Left renal pelvis (tissue), 4 donors: ENCODE data around the gene AP1S3. TPM values are rescaled to one million over a fixed set of nuclear protein-coding genes. Genes with fewer than 3 reads are reported as not detected.
A peak's percentile ranks its signal among the peaks of the same experiment; 100 is the strongest.

Experiments
- DNase-seq, 4 donors: peaks; one replicate each; pipeline ENCODE4 v3.0.0-alpha.2; 2013; ENCODE audit warnings: low read depth in 4 of 4, low spot score in 3 of 4
- polyA plus RNA-seq, 4 donors: library from polyadenylated mRNA; unstranded; fragments of 120-200 nt; gene quantifications; one replicate each; pipeline ENCODE4 v1.2.1, GENCODE V29; 2013; ENCODE audit not compliant: insufficient read length in 4 of 4

Gene AP1S3
- polyA plus RNA-seq, 4 donors: 1.3 to 17.8 (median 15.7) TPM

DNA sequence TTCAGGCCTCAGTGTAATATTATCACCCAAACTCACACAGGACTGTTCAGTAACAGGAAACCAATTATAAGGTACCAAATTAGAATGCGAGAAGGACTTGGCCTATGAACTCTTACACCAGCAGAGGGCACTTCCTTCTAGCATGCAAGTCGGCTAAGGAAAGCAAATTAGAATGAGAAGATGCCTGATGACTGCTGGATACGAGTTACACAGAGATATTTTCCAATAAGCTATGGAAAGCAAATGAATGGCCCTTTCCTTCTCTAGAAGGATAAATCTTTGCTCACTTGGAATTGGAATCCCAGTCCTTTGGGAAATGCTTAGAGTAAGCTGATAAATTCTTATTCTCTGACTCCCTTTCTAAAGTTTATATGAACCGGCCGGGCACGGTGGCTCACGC lies 109.8 kb downstream of the AP1S3 start:
- DNase-seq: peak in 1 of 4 donors; percentile 34

DNA sequence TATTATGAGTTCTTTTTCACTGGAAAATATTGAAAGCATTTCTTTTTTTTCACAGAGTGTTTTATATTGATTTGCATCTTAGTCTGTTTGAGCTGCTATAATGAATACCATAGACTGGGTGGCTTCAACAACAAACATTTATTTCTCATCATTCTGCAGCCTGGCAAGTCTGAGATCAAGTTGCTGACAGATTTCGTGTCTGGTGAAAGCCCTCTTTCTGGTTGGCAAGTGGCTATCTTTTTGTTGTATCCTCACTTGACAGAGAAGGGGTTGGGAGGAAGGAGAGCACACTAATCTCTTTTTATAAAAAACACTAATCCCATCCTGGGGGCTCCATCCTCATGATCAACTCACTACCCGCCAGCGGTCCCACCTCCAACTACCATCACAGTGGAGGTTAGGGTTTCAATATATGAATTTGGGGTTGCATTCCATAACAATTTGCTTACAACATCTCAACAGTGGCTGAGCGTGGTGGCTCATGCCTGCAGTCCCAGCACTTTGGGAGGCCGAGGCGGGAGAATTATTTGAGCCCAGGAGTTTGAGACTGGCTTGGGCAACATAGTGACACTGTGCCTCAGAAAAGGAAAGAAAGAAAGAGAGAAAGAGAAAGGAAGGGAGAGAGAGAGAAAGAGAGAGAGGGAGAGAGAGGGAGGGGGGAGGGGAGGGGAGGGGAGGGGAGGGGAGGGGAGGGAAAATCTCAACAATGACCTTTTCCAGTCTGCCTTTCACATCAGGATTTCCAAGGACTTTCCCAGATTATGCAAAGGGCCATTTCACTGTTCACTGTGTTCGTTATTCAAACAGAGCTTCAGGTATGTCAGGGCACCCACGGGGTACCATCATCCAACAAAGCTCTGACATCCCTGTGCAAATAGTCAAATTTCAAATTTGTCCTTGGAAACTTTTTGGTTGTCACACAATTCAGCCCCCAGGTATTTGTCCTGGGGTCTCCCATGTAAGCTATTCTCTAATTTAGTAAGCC lies 111.1 kb downstream of the AP1S3 start:
- no peak for DNase-seq

DNA sequence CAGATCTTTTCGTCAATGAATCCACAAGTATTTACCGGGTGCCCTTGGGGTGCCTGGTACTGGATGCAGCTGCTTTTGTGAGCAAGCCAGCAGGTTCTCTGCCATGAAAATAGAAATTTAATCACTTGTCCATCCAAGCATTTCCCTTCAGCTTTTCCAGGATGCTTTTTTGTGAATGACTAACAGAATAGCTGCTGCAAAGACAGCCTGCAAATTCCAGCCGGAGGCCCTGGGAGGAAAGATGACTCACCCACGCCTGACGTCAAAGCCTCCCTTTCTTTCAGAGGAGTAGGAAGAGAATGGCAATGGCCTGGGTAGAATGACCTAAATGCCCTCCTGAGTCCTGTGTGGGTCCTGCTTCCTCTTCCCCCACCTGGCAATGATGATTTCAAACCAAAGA lies 111.9 kb downstream of the AP1S3 start:
- DNase-seq: peak; percentile 56 to 77 (median 71)

DNA sequence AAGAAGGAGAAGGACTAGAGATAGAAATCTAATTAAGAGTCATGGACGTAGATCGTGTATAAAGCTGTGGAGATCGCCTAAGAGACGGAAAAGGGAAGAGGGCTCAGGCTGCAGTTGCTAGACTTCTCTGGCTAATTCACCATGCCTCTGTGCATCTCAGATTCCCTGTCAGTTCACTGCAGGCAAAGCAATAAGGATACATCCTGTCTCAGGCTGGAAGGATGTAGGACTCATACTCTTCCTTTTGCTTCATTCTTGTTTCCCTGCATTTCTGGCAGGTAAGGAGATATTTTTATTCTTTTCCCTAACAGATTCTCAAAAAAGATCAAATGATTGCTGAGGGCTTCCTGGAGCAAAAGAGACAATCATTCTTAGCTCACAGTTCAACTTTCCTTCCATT lies 112.5 kb downstream of the AP1S3 start:
- no peak for DNase-seq

DNA sequence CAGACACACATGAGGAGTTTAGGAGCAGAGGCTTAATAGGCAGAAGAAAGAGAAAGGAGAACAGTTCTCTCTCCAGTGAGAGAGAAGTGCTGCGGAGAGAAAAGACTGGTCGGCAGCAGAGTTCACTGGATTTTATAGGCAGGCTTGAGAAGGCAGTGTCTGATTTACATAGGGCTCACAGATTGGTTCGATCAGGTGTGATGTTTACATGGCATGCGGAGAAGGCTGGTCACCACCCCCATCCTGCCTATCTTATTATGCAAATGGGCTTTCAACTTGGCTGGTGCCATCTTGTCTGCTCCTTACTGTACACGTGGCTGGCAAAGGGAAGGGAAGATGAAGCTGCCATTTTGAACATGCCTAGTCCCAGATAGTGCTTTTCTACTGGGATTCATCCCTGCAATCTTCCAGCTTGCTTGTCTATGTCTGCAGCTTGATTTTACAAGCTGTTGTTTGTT lies 113.4 kb downstream of the AP1S3 start:
- no peak for DNase-seq

DNA sequence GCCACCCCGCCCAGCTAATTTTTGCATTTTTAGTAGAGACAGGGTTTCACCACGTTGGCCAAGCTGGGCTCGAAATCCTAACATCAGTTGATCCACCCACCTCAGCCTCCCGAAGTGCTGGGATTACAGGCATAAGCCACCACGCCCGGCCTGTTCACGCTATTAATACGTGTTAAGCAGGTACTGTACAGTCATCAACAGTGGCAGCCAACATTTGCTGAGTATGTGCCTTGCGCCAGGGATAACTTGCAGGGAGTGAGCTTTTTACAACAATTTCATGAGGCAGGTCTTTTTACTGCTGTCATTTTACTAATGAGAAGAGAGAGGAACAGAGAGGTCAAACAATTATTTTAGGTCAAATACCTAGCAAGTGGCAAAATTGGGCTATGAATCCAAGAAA lies 115.2 kb downstream of the AP1S3 start:
- DNase-seq: no peak

DNA sequence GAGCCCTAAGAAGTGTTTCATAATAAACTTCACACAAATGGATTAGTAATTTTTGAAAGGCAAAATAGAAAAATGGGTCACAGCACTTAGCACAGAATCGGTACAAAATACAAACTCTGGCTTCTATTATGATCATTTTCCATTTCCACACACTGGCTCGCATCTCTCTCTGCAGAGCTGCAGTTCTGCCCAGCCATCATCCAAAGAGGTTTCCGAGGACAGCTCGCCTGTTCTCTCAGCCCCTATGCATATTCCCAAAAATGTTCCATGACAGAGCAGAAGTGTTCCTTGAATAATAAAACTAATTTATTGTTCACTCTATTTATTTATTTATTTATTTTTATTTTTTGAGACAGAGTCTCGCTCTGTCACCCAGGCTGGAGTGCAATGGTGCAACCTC lies 115.6 kb downstream of the AP1S3 start:
- no peak for DNase-seq

DNA sequence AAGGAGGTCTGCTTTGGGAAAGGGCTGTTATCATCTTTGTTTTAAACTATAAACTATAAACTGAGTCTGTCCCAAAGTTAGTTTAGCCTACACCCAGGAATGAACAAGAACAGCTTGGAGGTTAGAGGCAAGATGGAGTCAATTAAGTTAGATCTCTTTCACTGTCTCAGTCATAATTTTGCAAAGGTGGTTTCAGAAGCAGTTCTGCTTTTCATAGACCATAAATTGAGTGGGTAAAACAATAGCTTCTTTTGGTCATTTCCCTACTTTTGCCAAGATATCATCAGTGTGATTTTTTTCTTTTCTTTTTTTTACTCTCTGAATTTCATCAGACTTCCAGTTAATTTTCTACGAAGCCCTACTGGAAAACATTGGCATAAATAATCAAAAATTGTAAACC lies 117.0 kb downstream of the AP1S3 start:
- no peak for DNase-seq

DNA sequence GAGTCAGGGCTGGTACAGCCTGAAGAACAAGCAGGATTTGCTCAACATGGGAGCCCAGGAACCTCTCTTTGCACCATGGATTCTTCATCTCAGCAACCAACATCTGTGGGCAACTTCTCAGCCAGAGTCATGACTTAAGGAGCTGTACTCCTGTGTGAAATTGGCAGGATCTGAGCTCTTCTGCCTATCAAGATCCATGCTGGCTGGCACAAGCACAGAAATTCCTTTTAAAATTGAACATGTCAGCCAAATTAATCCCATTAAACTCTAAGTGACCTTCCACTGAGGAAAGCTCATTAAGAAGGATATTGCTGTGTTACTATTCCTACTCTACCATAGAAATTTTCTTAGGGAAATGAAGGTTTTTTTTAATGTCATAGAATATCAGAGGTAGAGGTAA lies 124.7 kb downstream of the AP1S3 start:
- DNase-seq: no peak

DNA sequence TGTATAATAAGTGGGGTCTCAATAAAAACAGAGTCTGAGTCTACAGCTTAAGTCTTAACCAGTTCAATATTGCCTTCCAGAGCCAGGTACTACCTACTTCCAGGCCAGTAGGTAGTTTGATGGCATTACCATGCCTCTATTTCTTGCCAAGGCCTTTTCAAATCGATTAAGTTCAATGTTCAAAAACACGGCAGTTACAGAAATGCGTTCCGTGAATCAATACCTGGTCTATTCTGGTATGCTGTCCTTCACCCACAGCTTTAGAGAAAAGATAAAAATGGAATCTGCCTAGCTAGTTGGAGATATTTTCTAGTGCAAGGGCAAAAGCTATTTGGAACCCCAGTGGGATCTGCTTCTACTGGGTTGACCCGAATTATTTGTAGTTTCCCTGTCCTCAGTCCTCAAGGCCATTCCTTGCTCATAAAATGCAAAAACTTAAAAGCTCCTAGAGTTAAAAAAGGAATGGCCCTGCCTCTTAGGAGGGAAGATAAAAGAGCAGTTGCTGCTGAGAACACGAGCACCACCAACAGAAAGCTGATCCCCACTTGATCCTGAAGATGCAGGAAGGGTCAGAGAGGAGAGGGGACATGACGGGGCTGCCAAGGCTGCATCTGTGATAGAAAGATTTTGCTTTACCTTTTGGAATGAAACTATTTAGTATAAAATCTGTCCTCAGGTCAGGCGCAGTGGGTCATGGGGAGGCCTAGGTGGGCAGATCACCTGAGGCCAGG lies 125.6 kb downstream of the AP1S3 start:
- no peak for DNase-seq

Other genes starting within 250 kb of the AP1S3 start
- gene SCG2, start 235.2 kb downstream of the AP1S3 start, polyA plus RNA-seq: 1 to 10 TPM in 2 of 4 donors, under 1 TPM in 2; 0.47 to 2.6 (median 0.96) TPM
- 10 to 100 TPM; 51.7 to 70.8 (median 61.3) TPM for gene WDFY1, start 107.8 kb upstream of the AP1S3 start, polyA plus RNA-seq
- gene MRPL44, start 119.9 kb upstream of the AP1S3 start, polyA plus RNA-seq: 10 to 100 TPM; 23.7 to 37.1 (median 35.6) TPM
- 100 to 1,000 TPM in 3 of 4 donors, 10 to 100 TPM in 1; 55.3 to 148 (median 129) TPM for gene SERPINE2, start 201.7 kb upstream of the AP1S3 start, polyA plus RNA-seq